AG10803 (cell line): ENCODE results near the gene FBN2.

Experiments used
- DNase-seq: peaks from one replicate; pipeline ENCODE4 v3.0.0; 2010; ENCODE audit warnings: low read depth
- H3K4me3 ChIP-seq: 2 replicates; pipeline ENCODE4 v1.5.1; 2011; ENCODE audit warnings: mild to moderate bottlenecking, low read length, control low read depth
- CTCF ChIP-seq: conservative IDR thresholded peaks from 2 replicates; pipeline ENCODE4 v1.5.1; 2011; ENCODE audit warnings: mild to moderate bottlenecking, low read length, control low read depth, inconsistent platforms

The FBN2 gene

GRCh38 chr5:128480906-128481633, 57.0 kb downstream of the FBN2 start:
- no peak for DNase-seq
- TF ChIP-seq CTCF = no peak
- no peak overlapping the region for H3K4me3 ChIP-seq

- no peak for DNase-seq
- TF ChIP-seq CTCF = no peak
- H3K4me3 ChIP-seq = no peak overlapping the region
These were observed 57.9 kb downstream of the FBN2 start for GRCh38 chr5:128480158-128480557.

GRCh38 chr5:128478386-128479368, 59.4 kb downstream of the FBN2 start:
- no peak for TF ChIP-seq CTCF
- H3K4me3 ChIP-seq = no peak overlapping the region
- DNase-seq = no peak

GRCh38 chr5:128477944-128478343, 60.1 kb downstream of the FBN2 start:
- no peak for TF ChIP-seq CTCF
- no peak overlapping the region for H3K4me3 ChIP-seq
- no peak for DNase-seq

GRCh38 chr5:128475693-128476092, 62.4 kb downstream of the FBN2 start:
- TF ChIP-seq CTCF = no peak
- no peak for DNase-seq

GRCh38 chr5:128472919-128473318, 65.1 kb downstream of the FBN2 start:
- TF ChIP-seq CTCF = no peak
- no peak for DNase-seq
- no peak overlapping the region for H3K4me3 ChIP-seq

More at GRCh38 chr5:128475693-128476092, 62.4 kb downstream of the FBN2 start:
- no peak overlapping the region for H3K4me3 ChIP-seq
